22Rv1 (cell line): ENCODE measurements around the gene SLC48A1.

ENCODE experiments used
- CTCF ChIP-seq: fragments of 450-650 bp; IDR thresholded peaks from 2 replicates; pipeline ENCODE4 v1.5.1; 2017; ENCODE audit warnings: mild to moderate bottlenecking
- ZFX ChIP-seq: fragments of 450-650 bp; IDR thresholded peaks from 2 replicates; pipeline ENCODE4 v1.6.1; 2017; ENCODE audit warnings: antibody characterized with exemption, borderline replicate concordance

GRCh38 chr12:47757364-47757839 lies 15.6 kb upstream of the SLC48A1 start:
- TF ChIP-seq CTCF = no peak
- TF ChIP-seq ZFX = no peak
